ENCODE measurements around the gene FHIT.

The FHIT gene

DNA sequence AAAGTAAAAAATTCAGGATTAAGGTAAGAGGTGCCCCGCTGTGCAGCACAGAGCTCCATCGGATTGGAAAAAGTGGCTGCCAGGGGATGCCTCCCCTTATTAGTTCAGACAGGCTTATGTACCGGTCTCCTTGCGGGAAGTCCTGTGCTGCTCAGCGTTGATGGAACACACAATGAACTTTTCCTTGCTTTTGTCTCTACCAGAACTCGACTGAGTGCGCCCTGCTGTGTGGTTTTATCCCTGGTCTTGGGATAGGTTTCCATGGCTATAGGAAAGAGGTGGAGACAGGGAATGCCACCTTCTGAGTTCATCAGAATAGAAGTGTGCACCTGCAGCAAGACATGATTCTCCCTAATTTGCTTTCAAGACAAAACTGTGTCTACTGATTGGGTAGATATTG, 1455.5 kb downstream of the FHIT start:
- H3K4me3 ChIP-seq (ENCODE audit: low read depth, low read length): no peak overlapping the region
- DNase-seq (ENCODE audit: low read depth): no peak
- TF ChIP-seq, protein P1, sequence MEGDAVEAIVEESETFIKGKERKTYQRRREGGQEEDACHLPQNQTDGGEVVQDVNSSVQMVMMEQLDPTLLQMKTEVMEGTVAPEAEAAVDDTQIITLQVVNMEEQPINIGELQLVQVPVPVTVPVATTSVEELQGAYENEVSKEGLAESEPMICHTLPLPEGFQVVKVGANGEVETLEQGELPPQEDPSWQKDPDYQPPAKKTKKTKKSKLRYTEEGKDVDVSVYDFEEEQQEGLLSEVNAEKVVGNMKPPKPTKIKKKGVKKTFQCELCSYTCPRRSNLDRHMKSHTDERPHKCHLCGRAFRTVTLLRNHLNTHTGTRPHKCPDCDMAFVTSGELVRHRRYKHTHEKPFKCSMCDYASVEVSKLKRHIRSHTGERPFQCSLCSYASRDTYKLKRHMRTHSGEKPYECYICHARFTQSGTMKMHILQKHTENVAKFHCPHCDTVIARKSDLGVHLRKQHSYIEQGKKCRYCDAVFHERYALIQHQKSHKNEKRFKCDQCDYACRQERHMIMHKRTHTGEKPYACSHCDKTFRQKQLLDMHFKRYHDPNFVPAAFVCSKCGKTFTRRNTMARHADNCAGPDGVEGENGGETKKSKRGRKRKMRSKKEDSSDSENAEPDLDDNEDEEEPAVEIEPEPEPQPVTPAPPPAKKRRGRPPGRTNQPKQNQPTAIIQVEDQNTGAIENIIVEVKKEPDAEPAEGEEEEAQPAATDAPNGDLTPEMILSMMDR (IDR thresholded peaks at IDR 0.05; ENCODE audit: low read depth, low read length, missing control alignments): no peak
- in situ Hi-C loops (cut with HindIII; ENCODE audit: low sequenced_read_pairs): no loop called here

DNA sequence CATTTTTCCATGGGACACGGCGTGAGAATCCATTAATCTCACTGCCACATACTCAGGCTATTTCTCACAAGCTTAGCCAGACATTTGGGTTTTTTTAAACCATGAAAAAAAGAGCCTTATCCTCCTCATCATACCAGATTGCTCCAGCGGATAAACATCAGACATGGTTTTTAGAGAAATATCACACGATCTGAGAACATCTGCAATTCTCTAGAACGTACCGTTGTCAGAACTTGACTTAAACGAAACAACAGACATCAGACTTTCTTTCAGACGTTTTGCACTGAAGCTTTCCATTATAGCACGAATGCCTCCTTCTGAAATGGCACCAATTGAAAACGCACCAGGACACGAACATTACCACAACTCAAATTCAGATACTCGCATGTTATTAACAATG, 1457.3 kb downstream of the FHIT start:
- in situ Hi-C loops (cut with HindIII; ENCODE audit: low sequenced_read_pairs): no loop called here
- H3K4me3 ChIP-seq (ENCODE audit: low read depth, low read length): no peak overlapping the region
- TF ChIP-seq, protein P1 (IDR thresholded peaks at IDR 0.05; ENCODE audit: low read depth, low read length, missing control alignments): no peak
- DNase-seq (ENCODE audit: low read depth): no peak

DNA sequence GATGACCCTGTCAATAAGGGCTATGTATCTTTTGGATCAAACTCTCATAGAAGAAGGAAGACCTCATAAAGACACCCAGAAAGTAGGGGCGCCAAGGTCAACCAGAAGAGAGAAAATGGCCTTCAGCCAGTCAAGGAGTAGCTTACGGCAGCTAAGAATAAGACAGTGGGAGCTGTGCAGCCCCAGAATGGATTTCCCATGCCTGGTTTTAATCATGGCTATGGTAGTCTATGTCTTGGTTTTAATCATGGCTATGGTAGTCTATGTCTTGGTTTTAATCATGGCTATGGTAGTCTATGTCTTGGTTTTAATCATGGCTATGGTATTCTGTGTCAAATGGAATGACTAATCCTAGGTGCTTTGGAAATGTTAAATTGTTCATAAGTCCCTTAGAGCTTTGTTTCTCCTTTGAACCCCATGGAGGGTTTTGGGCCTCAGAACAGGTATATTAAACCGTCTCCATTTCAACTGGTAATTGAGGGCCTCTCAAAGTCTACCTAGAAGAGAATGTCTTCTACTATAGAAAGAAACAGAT, 1459.4 kb downstream of the FHIT start:
- in situ Hi-C loops (cut with HindIII; ENCODE audit: low sequenced_read_pairs): no loop called here
- H3K4me3 ChIP-seq (ENCODE audit: low read depth, low read length): no peak overlapping the region
- TF ChIP-seq, protein P1 (IDR thresholded peaks at IDR 0.05; ENCODE audit: low read depth, low read length, missing control alignments): no peak
- DNase-seq (ENCODE audit: low read depth): no peak

DNA sequence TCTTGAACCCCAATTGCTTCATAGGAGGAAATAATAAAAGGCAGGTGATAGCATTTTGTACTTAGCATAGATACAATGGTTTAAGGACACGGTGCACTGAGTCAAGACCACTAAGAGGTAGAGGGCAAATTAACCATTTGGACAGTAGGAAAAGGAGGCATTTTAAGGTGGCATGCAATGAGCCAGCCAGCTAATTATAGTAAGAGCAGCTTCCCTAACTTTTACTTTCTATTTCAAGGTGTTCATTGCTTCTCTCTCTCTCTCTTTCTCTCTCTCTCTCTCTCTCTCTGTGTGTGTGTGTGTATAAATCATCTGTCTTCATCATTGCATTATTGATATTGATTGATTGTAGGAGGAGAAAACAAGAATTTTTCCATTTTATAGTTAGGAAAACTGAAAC, 1461.0 kb downstream of the FHIT start:
- no peak overlapping the region for H3K4me3 ChIP-seq (ENCODE audit: low read depth, low read length)
- in situ Hi-C loops (cut with HindIII; ENCODE audit: low sequenced_read_pairs): no loop called here
- TF ChIP-seq, protein P1 (IDR thresholded peaks at IDR 0.05; ENCODE audit: low read depth, low read length, missing control alignments): no peak
- DNase-seq (ENCODE audit: low read depth): no peak

DNA sequence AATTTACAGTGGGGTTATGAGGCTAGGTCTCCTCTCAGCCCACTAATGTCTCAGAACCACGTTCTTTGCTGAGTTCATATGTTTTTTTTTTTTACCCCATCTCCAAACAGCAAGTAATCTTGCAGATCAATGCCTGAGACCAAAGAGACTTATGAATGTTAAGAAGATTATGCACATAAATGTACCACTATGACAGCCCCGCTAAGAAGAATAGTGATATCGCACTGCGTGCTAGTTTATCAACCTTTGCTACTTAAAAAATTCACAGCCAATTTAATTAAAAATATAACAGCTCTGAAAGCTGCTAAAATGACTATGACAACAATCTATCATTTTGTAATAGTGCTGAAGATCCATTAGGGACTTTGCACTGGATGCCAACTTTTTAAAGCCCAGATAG, 1462.5 kb downstream of the FHIT start:
- TF ChIP-seq, protein P1 (IDR thresholded peaks at IDR 0.05; ENCODE audit: low read depth, low read length, missing control alignments): no peak
- H3K4me3 ChIP-seq (ENCODE audit: low read depth, low read length): no peak overlapping the region
- DNase-seq (ENCODE audit: low read depth): no peak
- in situ Hi-C loops (cut with HindIII; ENCODE audit: low sequenced_read_pairs): no loop called here

DNA sequence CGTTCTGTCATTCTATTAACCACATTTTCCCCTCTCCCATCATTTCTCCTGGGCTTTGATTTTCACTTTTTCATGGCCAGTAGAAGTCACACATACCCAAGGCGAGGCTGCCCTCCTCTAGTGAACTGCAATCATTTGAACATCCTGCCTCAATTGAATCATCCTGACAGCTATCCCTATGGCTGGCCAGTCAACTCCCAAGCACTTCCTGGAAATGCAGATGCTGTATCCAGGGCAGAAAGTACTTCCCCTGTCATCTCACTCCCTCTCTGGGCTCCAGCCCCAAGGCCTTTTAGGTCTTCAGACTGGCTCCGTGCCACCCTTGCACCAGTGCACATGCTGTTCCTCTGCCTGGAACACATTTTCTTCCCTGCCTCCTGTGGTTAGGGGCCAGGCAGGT, 1463.1 kb downstream of the FHIT start:
- TF ChIP-seq, protein P1 (IDR thresholded peaks at IDR 0.05; ENCODE audit: low read depth, low read length, missing control alignments): no peak
- no peak for DNase-seq (ENCODE audit: low read depth)
- H3K4me3 ChIP-seq (ENCODE audit: low read depth, low read length): no peak overlapping the region
- in situ Hi-C loops (cut with HindIII; ENCODE audit: low sequenced_read_pairs): no loop called here

DNA sequence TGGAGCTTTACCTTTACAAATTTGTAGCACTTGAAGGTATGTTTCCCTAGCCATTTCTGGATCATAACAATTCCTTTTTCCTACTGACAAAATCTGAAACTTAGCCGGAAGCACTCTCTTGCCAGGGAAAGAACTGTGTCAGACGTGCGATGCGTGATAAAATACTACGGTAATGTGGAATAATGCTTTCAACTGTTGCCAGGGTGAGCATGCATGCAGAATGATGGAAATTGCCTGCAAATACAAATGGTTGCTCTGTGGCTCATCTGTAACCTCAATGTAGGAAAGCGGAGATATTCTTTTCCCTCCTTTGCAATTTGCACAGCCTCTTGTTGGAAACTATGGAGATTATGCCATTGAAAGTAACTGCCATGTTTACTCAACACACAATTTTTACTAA, 1464.9 kb downstream of the FHIT start:
- H3K4me3 ChIP-seq (ENCODE audit: low read depth, low read length): no peak overlapping the region
- TF ChIP-seq, protein P1 (IDR thresholded peaks at IDR 0.05; ENCODE audit: low read depth, low read length, missing control alignments): no peak
- DNase-seq (ENCODE audit: low read depth): no peak
- in situ Hi-C loops (cut with HindIII; ENCODE audit: low sequenced_read_pairs): no loop called here

Data from astrocyte of the cerebellum (primary cell).